DOHH2 (cell line): Measurements from ENCODE around the gene KIAA1958.

Experiments
- H3F3A ChIP-seq: fragments of 200-600 bp; sonication (generic), shearing (Covaris generic); 2 replicates; pipeline ENCODE4 v1.6.0; 2016; ENCODE audit warnings: antibody characterized with exemption, mild to moderate bottlenecking; ENCODE audit not compliant: control insufficient read depth, insufficient read depth
- H3K27ac ChIP-seq: fragments of 200-600 bp; sonication (generic); 2 replicates; pipeline ENCODE4 v1.5.1; 2014; ENCODE audit warnings: low read depth, mild to moderate bottlenecking, low read length, moderate library complexity
- H3K27me3 ChIP-seq: fragments of 200-600 bp; sonication (generic); 2 replicates; pipeline ENCODE4 v1.6.1; 2014; ENCODE audit warnings: mild to moderate bottlenecking, low read length, mixed read lengths; ENCODE audit not compliant: control insufficient read depth
- H3K36me3 ChIP-seq: fragments of 200-600 bp; sonication (generic); 2 replicates; pipeline ENCODE4 v1.6.1; 2014; ENCODE audit warnings: mild to moderate bottlenecking, low read length, moderate library complexity, mixed read lengths; ENCODE audit not compliant: control insufficient read depth
- H3K4me1 ChIP-seq: fragments of 200-600 bp; sonication (generic); 2 replicates; pipeline ENCODE4 v1.6.1; 2014; ENCODE audit warnings: mild to moderate bottlenecking, low read length, mixed read lengths; ENCODE audit not compliant: control insufficient read depth
- H3K4me2 ChIP-seq: fragments of 200-600 bp; sonication (generic); 2 replicates; pipeline ENCODE4 v1.6.0; 2014; ENCODE audit warnings: mild to moderate bottlenecking, low read length, moderate library complexity
- H3K4me3 ChIP-seq: fragments of 200-600 bp; sonication (generic); 2 replicates; pipeline ENCODE4 v1.5.1; 2014; ENCODE audit warnings: mild to moderate bottlenecking, low read length, mixed read lengths
- H3K79me2 ChIP-seq: fragments of 200-600 bp; sonication (generic); 2 replicates; pipeline ENCODE4 v1.6.1; 2014; ENCODE audit warnings: mild to moderate bottlenecking, low read length, mixed read lengths; ENCODE audit not compliant: control insufficient read depth
- H3K9me2 ChIP-seq: fragments of 200-600 bp; sonication (generic); replicated peaks from 2 replicates; pipeline ENCODE4 v1.6.1; 2014; ENCODE audit warnings: mild to moderate bottlenecking, low read length, mixed read lengths; ENCODE audit not compliant: control insufficient read depth
- H3K9me3 ChIP-seq: fragments of 200-600 bp; sonication (generic); 2 replicates; pipeline ENCODE4 v1.6.1; 2014; ENCODE audit warnings: antibody characterized with exemption, low read length, mixed read lengths; ENCODE audit not compliant: control insufficient read depth, insufficient read depth
- H4K20me1 ChIP-seq: fragments of 200-600 bp; sonication (generic); 2 replicates; pipeline ENCODE4 v1.6.0; 2014; ENCODE audit warnings: low read depth, mild to moderate bottlenecking, antibody characterized with exemption, low read length, moderate library complexity; ENCODE audit not compliant: control insufficient read depth, insufficient read depth
- CTCF ChIP-seq: fragments of 200-600 bp; sonication (generic); IDR thresholded peaks from one replicate; pipeline ENCODE4 v1.5.1; 2014; ENCODE audit warnings: antibody characterized with exemption, mild to moderate bottlenecking, low read depth, low read length; ENCODE audit not compliant: poor library complexity, severe bottlenecking
- EZH2phosphoT487 ChIP-seq: fragments of 200-600 bp; sonication (generic); IDR thresholded peaks from 2 replicates; pipeline ENCODE4 v1.6.1; 2017; ENCODE audit warnings: borderline replicate concordance, mild to moderate bottlenecking, antibody characterized with exemption, low read length, moderate library complexity, mixed read lengths

KIAA1958 gene

GRCh38 chr9:112520069-112520468 is 33.4 kb downstream of the KIAA1958 start:
- no peaks in the 10 kb centered on the region for H3K9me2 ChIP-seq
- no peak overlapping the region for H3K4me3 ChIP-seq
- H3K36me3 ChIP-seq: no peaks in the 10 kb centered on the region
- H3K4me2 ChIP-seq: no peak overlapping the region
- peaks cover 38% of the 10 kb centered on the region for H3K79me2 ChIP-seq
- H3K27ac ChIP-seq: no peak overlapping the region
- no peaks in the 10 kb centered on the region for H3K27me3 ChIP-seq
- TF ChIP-seq EZH2phosphoT487 (no peak), CTCF (no peak)
- no peaks in the 10 kb centered on the region for H4K20me1 ChIP-seq
- no peaks in the 10 kb centered on the region for H3K4me1 ChIP-seq
- H3K9me3 ChIP-seq: no peaks in the 10 kb centered on the region
- H3F3A ChIP-seq: no peaks in the 10 kb centered on the region

DNA sequence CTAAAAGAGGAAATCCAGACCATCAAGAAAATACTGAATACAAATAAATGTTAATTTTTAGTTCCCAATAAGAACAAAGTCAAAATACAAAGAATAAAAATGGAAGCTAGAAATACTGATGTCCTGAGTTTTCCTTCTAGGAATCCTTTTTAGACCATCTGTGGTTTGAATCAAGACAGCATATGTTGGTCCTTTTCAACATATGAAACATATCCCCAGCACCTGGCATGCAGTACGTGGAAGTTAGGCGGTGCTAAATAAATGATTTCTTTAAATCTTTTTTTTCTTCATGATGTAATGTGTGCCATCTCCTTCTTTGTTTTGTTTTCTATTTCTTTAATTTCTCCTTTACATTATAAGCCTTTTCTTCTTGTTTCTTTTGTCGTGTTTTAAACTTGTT is 34.0 kb downstream of the KIAA1958 start:
- Histone ChIP-seq H3K9me3 (no peaks in the 10 kb centered on the region), H3K4me2 (no peak overlapping the region), H3K4me3 (no peak overlapping the region), H3K27ac (no peak overlapping the region), H3K4me1 (no peaks in the 10 kb centered on the region), H3K79me2 (peaks cover 41% of the 10 kb centered on the region), H4K20me1 (no peaks in the 10 kb centered on the region), H3K27me3 (no peaks in the 10 kb centered on the region), H3F3A (no peaks in the 10 kb centered on the region), H3K36me3 (no peaks in the 10 kb centered on the region), H3K9me2 (no peaks in the 10 kb centered on the region)
- TF ChIP-seq CTCF (no peak), EZH2phosphoT487 (no peak)

DNA sequence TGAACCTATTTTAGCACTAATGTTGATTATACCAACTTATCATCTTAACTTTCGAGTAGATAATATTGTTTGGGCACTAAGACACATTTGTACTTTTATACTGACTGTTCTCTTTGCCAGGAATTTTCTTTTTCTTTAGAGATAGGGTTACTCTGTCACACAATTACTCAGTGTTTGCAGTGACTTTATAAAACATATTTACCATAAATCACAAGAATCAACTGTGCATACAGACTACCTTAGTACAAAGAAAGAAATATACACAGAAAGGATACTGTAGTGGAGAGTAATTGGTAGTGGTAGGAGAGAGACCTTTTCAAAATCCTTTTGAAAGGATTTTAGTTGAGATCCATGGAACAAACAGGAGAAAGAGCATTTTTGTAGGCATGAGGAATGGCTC is 40.3 kb downstream of the KIAA1958 start:
- Histone ChIP-seq H3K4me1 (no peaks in the 10 kb centered on the region), H3F3A (no peaks in the 10 kb centered on the region), H3K4me2 (no peak overlapping the region), H3K79me2 (peaks cover 68% of the 10 kb centered on the region), H3K36me3 (no peaks in the 10 kb centered on the region), H4K20me1 (no peaks in the 10 kb centered on the region), H3K9me3 (no peaks in the 10 kb centered on the region), H3K27ac (no peak overlapping the region), H3K9me2 (no peaks in the 10 kb centered on the region), H3K4me3 (no peak overlapping the region), H3K27me3 (no peaks in the 10 kb centered on the region)
- TF ChIP-seq EZH2phosphoT487 (no peak), CTCF (no peak)

GRCh38 chr9:112527959-112528358 is 41.3 kb downstream of the KIAA1958 start:
- Histone ChIP-seq H3K4me3 (no peak overlapping the region), H3K79me2 (peaks cover 64% of the 10 kb centered on the region), H3K36me3 (no peaks in the 10 kb centered on the region), H3K4me2 (no peak overlapping the region), H3F3A (no peaks in the 10 kb centered on the region), H4K20me1 (no peaks in the 10 kb centered on the region), H3K27ac (no peak overlapping the region), H3K9me2 (no peaks in the 10 kb centered on the region), H3K9me3 (no peaks in the 10 kb centered on the region), H3K4me1 (no peaks in the 10 kb centered on the region), H3K27me3 (no peaks in the 10 kb centered on the region)
- TF ChIP-seq EZH2phosphoT487 (no peak), CTCF (no peak)
